HUDEP-2 (cell line): ENCODE measurements around the gene NLGN1.

Experiments used
- DNase-seq, 76 experiments: peaks; one replicate each; lab custom pipeline; 2025; ENCODE audit not compliant: unreplicated experiment in 76 of 76; lab: John Stamatoyannopoulos, UW

NLGN1 gene

GRCh38 chr3:174116421-174116820 lies 718.9 kb downstream of the NLGN1 start:
- DNase-seq: no peak

- DNase-seq: no peak
Observed at GRCh38 chr3:174120997-174121396, 723.5 kb downstream of the NLGN1 start.

GRCh38 chr3:174122411-174122810 lies 724.9 kb downstream of the NLGN1 start:
- no peak for DNase-seq

- DNase-seq: no peak
Observed at GRCh38 chr3:174125267-174125824, 727.8 kb downstream of the NLGN1 start.

- DNase-seq: no peak
Observed at GRCh38 chr3:174126990-174127758, 729.6 kb downstream of the NLGN1 start.

GRCh38 chr3:174132006-174132405 lies 734.5 kb downstream of the NLGN1 start:
- DNase-seq: no peak

- DNase-seq: no peak
Observed at GRCh38 chr3:174132421-174133042, 735.0 kb downstream of the NLGN1 start.

GRCh38 chr3:174146008-174146407 lies 748.5 kb downstream of the NLGN1 start:
- no peak for DNase-seq

- no peak for DNase-seq
Observed at GRCh38 chr3:174147798-174148197, 750.3 kb downstream of the NLGN1 start.

GRCh38 chr3:174153871-174154270 lies 756.3 kb downstream of the NLGN1 start:
- no peak for DNase-seq

GRCh38 chr3:174156200-174156599 lies 758.7 kb downstream of the NLGN1 start:
- no peak for DNase-seq

- no peak for DNase-seq
Observed at GRCh38 chr3:174158674-174159073, 761.1 kb downstream of the NLGN1 start.

- DNase-seq: no peak
Observed at GRCh38 chr3:174159604-174160003, 762.1 kb downstream of the NLGN1 start.

GRCh38 chr3:174162550-174162949 lies 765.0 kb downstream of the NLGN1 start:
- DNase-seq: no peak

- no peak for DNase-seq
Observed at GRCh38 chr3:174168026-174168425, 770.5 kb downstream of the NLGN1 start.

GRCh38 chr3:174168538-174169254 lies 771.2 kb downstream of the NLGN1 start:
- DNase-seq: no peak

- DNase-seq: no peak
Observed at GRCh38 chr3:174169736-174170135, 772.2 kb downstream of the NLGN1 start.

- no peak for DNase-seq
Observed at GRCh38 chr3:174170248-174170647, 772.7 kb downstream of the NLGN1 start.

- no peak for DNase-seq
Observed at GRCh38 chr3:174186377-174186989, 788.9 kb downstream of the NLGN1 start.

- DNase-seq: no peak
Observed at GRCh38 chr3:174191380-174191779, 793.8 kb downstream of the NLGN1 start.

GRCh38 chr3:174191895-174192294 lies 794.4 kb downstream of the NLGN1 start:
- no peak for DNase-seq
